ENCODE data around the gene MUC7.

Gene MUC7

DNA sequence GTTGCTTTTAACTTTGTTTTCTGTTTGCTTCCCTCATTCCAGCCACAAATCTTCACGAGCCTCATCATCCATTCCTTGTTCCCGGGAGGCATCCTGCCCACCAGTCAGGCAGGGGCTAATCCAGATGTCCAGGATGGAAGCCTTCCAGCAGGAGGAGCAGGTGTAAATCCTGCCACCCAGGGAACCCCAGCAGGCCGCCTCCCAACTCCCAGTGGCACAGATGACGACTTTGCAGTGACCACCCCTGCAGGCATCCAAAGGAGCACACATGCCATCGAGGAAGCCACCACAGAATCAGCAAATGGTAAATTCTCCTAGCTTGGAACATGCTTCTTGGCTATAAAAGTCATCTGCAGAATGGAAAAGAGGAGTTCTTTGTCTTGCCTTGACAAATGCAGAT, 59.0 kb downstream of the MUC7 start:
- no peak for DNase-seq (ENCODE audit: low read depth)
- H3K4me3 ChIP-seq (ENCODE audit: low read depth, low read length), result no peak overlapping the region

DNA sequence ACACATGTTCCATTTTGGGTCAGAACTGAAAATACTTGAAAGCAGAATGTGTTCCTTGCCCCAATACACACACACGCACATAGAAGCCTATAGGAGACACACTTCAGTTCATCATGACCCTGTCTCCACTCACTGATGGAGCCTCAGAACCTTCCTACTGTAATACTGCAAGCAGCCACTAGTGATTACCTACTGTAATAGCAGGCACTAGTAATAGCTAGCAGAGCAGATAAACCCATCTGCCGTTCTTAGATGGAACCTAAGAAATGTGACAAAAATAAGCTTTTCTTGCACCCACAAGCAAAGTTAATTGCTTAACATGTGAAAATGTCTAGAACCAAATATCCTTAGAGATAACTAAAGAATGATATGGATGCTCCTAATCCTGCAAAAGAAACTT, 60.0 kb downstream of the MUC7 start:
- H3K4me3 ChIP-seq (ENCODE audit: low read depth, low read length), result no peak overlapping the region
- no peak for DNase-seq (ENCODE audit: low read depth)

All from skeletal muscle cell (primary cell).